ENCODE results near the gene UNC50. TPM values are rescaled to one million over a fixed set of nuclear protein-coding genes. Genes with fewer than 3 reads are reported as not detected.
"Not testable (repeated sequence)": the region's sequence is repeated elsewhere in the genome, so short reads cannot be mapped to it uniquely, and the experiment has no call there.

Gene UNC50
- total and polyA plus RNA-seq, 8 donors = 10.3 to 71.4 (median 36.2) TPM

GRCh38 chr2:98650998-98651397 is 42.6 kb downstream of the UNC50 start:
- 35 to 67% (median 51%) methylated on average over 1 of the region's 1 CpG for WGBS, 5 donors
- no peaks in the 10 kb centered on the region for H3K27me3 ChIP-seq
- H3K27ac ChIP-seq = no peak overlapping the region
- no peak overlapping the region for H3K4me3 ChIP-seq
- H3K9me3 ChIP-seq = no peaks in the 10 kb centered on the region
- H3K36me3 ChIP-seq = peaks cover 8 to 33% (median 24%) of the 10 kb centered on the region in 4 donors
- intact Hi-C loops (cut with DNase I; ENCODE audit: low total_unique reads) = no loop called here
- no peak for DNase-seq
- TF ChIP-seq CTCF (IDR thresholded peaks at IDR 0.05) = no peak
- no peak for TF ChIP-seq EP300 (IDR thresholded peaks at IDR 0.05)
- no peak for TF ChIP-seq POLR2AphosphoS5 (IDR thresholded peaks at IDR 0.05)
- no peak for TF ChIP-seq POLR2A (IDR thresholded peaks at IDR 0.05)
- H3K4me1 ChIP-seq = peaks cover 0 to 9% (median 2%) of the 10 kb centered on the region in 4 donors

- no peak overlapping the region for H3K27ac ChIP-seq
- H3K27me3 ChIP-seq = no peaks in the 10 kb centered on the region
- no peaks in the 10 kb centered on the region for H3K9me3 ChIP-seq
- DNase-seq = peak in 1 of 2 donors; percentile 56
- H3K36me3 ChIP-seq = peaks cover 0 to 9% (median 5%) of the 10 kb centered on the region in 4 donors
- WGBS, 5 donors = 83 to 89% (median 85%) methylated on average over 3 of the region's 3 CpGs
- H3K4me1 ChIP-seq = no peaks in the 10 kb centered on the region
- H3K4me3 ChIP-seq = no peak overlapping the region
- no peak for TF ChIP-seq POLR2A (IDR thresholded peaks at IDR 0.05)
- no peak for TF ChIP-seq EP300 (IDR thresholded peaks at IDR 0.05)
- TF ChIP-seq CTCF (IDR thresholded peaks at IDR 0.05) = no peak
- no peak for TF ChIP-seq POLR2AphosphoS5 (IDR thresholded peaks at IDR 0.05)
- intact Hi-C loops (cut with DNase I; ENCODE audit: low total_unique reads) = no loop called here
These were observed 46.5 kb downstream of the UNC50 start for GRCh38 chr2:98654699-98655495.

GRCh38 chr2:98656800-98657199 is 48.4 kb downstream of the UNC50 start:
- intact Hi-C loops (cut with DNase I; ENCODE audit: low total_unique reads) = no loop called here
- Histone ChIP-seq H3K27me3 (no peaks in the 10 kb centered on the region), H3K27ac (no peak overlapping the region), H3K36me3 (peaks cover 0 to 18% (median 10%) of the 10 kb centered on the region in 4 donors), H3K4me1 (no peaks in the 10 kb centered on the region), H3K4me3 (no peak overlapping the region), H3K9me3 (no peaks in the 10 kb centered on the region)
- peak in 1 of 2 donors; percentile 34 for DNase-seq
- TF ChIP-seq POLR2A (IDR thresholded peaks at IDR 0.05) (no peak), CTCF (IDR thresholded peaks at IDR 0.05) (no peak), EP300 (IDR thresholded peaks at IDR 0.05) (no peak), POLR2AphosphoS5 (IDR thresholded peaks at IDR 0.05) (peak in 1 of 3 donors; percentile 13)
- 74 to 87% (median 78%) methylated on average over 4 of the region's 4 CpGs for whole genome bisulfite sequencing, 5 donors

- no peak for TF ChIP-seq POLR2AphosphoS5 (IDR thresholded peaks at IDR 0.05)
- no peak for TF ChIP-seq CTCF (IDR thresholded peaks at IDR 0.05)
- TF ChIP-seq EP300 (IDR thresholded peaks at IDR 0.05) = no peak
- no peak for TF ChIP-seq POLR2A (IDR thresholded peaks at IDR 0.05)
- Histone ChIP-seq H3K4me3 (no peak overlapping the region), H3K9me3 (no peaks in the 10 kb centered on the region), H3K4me1 (no peaks in the 10 kb centered on the region), H3K27me3 (no peaks in the 10 kb centered on the region), H3K27ac (peak overlapping the region in 1 of 5 donors; percentile 35), H3K36me3 (peaks cover 0 to 26% (median 17%) of the 10 kb centered on the region in 4 donors)
- WGBS, 5 donors = 77 to 85% (median 81%) methylated on average over 4 of the region's 4 CpGs
- intact Hi-C loops (cut with DNase I; ENCODE audit: low total_unique reads) = no loop called here
- no peak for DNase-seq
These were observed 50.6 kb downstream of the UNC50 start for GRCh38 chr2:98658816-98659490.

GRCh38 chr2:98659491-98659840 is 51.1 kb downstream of the UNC50 start:
- H3K9me3 ChIP-seq; H3K4me1 ChIP-seq; H3K4me3 ChIP-seq; H3K27me3 ChIP-seq; intact Hi-C loops (cut with DNase I; ENCODE audit: low total_unique reads); DNase-seq: not testable (repeated sequence)
- peaks cover 0 to 26% (median 17%) of the 10 kb centered on the region in 4 donors for H3K36me3 ChIP-seq
- H3K27ac ChIP-seq = peak overlapping the region in 1 of 5 donors; percentile 35
- 90 to 94% (median 93%) methylated on average over 3 of the region's 3 CpGs for WGBS, 5 donors

Measured in stomach (tissue), 9 donors.